Loucy (cell line): ENCODE measurements around the gene DHRS11.

ENCODE experiments used
- CTCF ChIP-seq: fragments of 200-600 bp; sonication (generic); conservative IDR thresholded peaks from 2 replicates; pipeline ENCODE4 v1.5.1; 2014; ENCODE audit warnings: mild to moderate bottlenecking, antibody characterized with exemption, low read length
- EZH2phosphoT487 ChIP-seq: fragments of 200-600 bp; IDR thresholded peaks from 2 replicates; pipeline ENCODE4 v1.6.1; 2018; ENCODE audit warnings: antibody characterized with exemption, mild to moderate bottlenecking, moderate library complexity, borderline replicate concordance

GRCh38 chr17:36597226-36597625 lies 5.5 kb downstream of the DHRS11 start:
- TF ChIP-seq CTCF: no peak
- TF ChIP-seq EZH2phosphoT487: no peak
